Vagina (tissue), 2 donors: ENCODE measurements around the gene LRFN3.

ENCODE experiments used
- POLR2A ChIP-seq, 2 donors: fragments of 450-650 bp; IDR thresholded peaks; one replicate each; pipeline ENCODE4 v1.6.1; 2017; ENCODE audit warnings: antibody characterized with exemption in 2 of 2, mild to moderate bottlenecking in 2 of 2, moderate library complexity in 2 of 2
- TF ChIP-seq, protein P1 (sequence below), 3 experiments: fragments of 450-650 bp in 2 of 3; fragments of 200-600 bp in 1 of 3; sonication (generic) in 1 of 3; IDR thresholded peaks; one replicate each; pipeline ENCODE4 v1.5.1; 2017 to 2019; ENCODE audit warnings: antibody characterized with exemption in 3 of 3, mild to moderate bottlenecking in 2 of 3, moderate library complexity in 2 of 3

- TF ChIP-seq, protein P1, sequence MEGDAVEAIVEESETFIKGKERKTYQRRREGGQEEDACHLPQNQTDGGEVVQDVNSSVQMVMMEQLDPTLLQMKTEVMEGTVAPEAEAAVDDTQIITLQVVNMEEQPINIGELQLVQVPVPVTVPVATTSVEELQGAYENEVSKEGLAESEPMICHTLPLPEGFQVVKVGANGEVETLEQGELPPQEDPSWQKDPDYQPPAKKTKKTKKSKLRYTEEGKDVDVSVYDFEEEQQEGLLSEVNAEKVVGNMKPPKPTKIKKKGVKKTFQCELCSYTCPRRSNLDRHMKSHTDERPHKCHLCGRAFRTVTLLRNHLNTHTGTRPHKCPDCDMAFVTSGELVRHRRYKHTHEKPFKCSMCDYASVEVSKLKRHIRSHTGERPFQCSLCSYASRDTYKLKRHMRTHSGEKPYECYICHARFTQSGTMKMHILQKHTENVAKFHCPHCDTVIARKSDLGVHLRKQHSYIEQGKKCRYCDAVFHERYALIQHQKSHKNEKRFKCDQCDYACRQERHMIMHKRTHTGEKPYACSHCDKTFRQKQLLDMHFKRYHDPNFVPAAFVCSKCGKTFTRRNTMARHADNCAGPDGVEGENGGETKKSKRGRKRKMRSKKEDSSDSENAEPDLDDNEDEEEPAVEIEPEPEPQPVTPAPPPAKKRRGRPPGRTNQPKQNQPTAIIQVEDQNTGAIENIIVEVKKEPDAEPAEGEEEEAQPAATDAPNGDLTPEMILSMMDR (IDR thresholded peaks at IDR 0.05) = no peak
- no peak for TF ChIP-seq POLR2A (IDR thresholded peaks at IDR 0.05)
These were observed 51.4 kb downstream of the LRFN3 start for GRCh38 chr19:35987571-35987896.
